ENCODE measurements around the gene POLE.

POLE gene

DNA sequence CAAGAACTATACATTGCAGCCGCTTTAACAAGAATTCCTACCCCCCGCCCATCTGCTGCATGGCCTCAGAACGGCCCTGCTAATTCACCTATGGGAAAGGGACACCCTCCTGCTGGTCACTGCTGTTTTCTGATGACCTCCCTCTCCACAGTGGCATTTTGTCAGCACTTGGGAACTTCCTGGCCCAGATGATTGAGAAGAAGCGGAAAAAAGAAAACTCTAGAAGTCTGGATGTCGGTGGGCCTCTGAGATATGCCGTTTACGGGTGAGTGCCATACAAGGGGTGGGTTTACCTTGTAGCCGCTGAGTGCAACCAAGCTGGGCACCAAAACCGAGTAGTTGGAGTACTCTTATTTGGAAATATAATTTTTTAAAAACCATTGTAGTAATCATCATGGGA is 3.0 kb upstream of the POLE start:
- H2AFZ ChIP-seq (ENCODE audit: low read depth, low read length): no peak overlapping the region
- peak overlapping the region; percentile 38 for H3K9ac ChIP-seq (ENCODE audit: low read depth, low read length)
- H3K27ac ChIP-seq (ENCODE audit: low read length): no peak overlapping the region
- TF ChIP-seq, protein P1, sequence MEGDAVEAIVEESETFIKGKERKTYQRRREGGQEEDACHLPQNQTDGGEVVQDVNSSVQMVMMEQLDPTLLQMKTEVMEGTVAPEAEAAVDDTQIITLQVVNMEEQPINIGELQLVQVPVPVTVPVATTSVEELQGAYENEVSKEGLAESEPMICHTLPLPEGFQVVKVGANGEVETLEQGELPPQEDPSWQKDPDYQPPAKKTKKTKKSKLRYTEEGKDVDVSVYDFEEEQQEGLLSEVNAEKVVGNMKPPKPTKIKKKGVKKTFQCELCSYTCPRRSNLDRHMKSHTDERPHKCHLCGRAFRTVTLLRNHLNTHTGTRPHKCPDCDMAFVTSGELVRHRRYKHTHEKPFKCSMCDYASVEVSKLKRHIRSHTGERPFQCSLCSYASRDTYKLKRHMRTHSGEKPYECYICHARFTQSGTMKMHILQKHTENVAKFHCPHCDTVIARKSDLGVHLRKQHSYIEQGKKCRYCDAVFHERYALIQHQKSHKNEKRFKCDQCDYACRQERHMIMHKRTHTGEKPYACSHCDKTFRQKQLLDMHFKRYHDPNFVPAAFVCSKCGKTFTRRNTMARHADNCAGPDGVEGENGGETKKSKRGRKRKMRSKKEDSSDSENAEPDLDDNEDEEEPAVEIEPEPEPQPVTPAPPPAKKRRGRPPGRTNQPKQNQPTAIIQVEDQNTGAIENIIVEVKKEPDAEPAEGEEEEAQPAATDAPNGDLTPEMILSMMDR (IDR thresholded peaks at IDR 0.05; ENCODE audit: borderline replicate concordance, extremely low read depth, low read length, poor library complexity, severe bottlenecking): no peak
- no peak for TF ChIP-seq EZH2 (IDR thresholded peaks at IDR 0.05; ENCODE audit: borderline replicate concordance, low read depth, low read length, severe bottlenecking)
- peaks cover 21% of the 10 kb centered on the region for H3K4me1 ChIP-seq (ENCODE audit: insufficient read depth, low read length)
- H3K36me3 ChIP-seq (ENCODE audit: insufficient read depth, low read length): peaks cover 37% of the 10 kb centered on the region
- peaks cover 48% of the 10 kb centered on the region for H3K79me2 ChIP-seq (ENCODE audit: insufficient read depth, low read length)
- ATAC-seq (ENCODE audit: insufficient read depth, low read depth) (no peak), DNase-seq (no peak)
- H3K4me2 ChIP-seq (ENCODE audit: insufficient read depth, low read length): peak overlapping the region; percentile 60
- H3K9me3 ChIP-seq (ENCODE audit: insufficient read depth, low read length, severe bottlenecking): no peaks in the 10 kb centered on the region
- no peaks in the 10 kb centered on the region for H3K27me3 ChIP-seq (ENCODE audit: insufficient read depth, low read length, poor library complexity)
- no peak overlapping the region for H3K4me3 ChIP-seq (ENCODE audit: low read depth in 1 of 2, low read length in 2 of 2)
- peaks cover 24% of the 10 kb centered on the region for H4K20me1 ChIP-seq (ENCODE audit: insufficient read depth, low read length)

DNA sequence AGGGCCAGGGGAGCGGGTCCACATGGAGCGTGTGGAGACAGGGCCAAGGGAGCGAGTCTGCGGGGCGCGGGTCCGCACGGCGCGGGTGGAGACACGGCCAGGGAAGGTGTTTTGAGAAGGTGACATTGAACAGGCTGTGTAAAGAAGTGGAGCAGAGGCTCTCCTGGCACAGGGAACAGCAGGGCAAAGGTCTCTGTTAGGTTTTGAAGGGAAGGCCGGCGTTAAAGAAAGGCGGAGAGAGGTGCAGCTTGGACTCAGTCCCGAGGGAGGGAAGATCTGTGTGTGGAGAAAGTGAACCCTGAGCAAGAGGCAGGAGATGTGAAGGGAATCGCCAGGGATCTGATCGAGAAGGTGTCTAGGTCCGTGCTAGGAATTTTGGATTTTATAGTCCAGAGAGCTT is 2.1 kb upstream of the POLE start:
- peaks cover 24% of the 10 kb centered on the region for H3K4me1 ChIP-seq (ENCODE audit: insufficient read depth, low read length)
- no peak overlapping the region for H2AFZ ChIP-seq (ENCODE audit: low read depth, low read length)
- peaks cover 26% of the 10 kb centered on the region for H4K20me1 ChIP-seq (ENCODE audit: insufficient read depth, low read length)
- H3K27ac ChIP-seq (ENCODE audit: low read length): peak overlapping the region; percentile 36; the same call in 1 of the 2 replicates
- H3K27me3 ChIP-seq (ENCODE audit: insufficient read depth, low read length, poor library complexity): no peaks in the 10 kb centered on the region
- peaks cover 34% of the 10 kb centered on the region for H3K36me3 ChIP-seq (ENCODE audit: insufficient read depth, low read length)
- peak overlapping the region; percentile 60 for H3K4me2 ChIP-seq (ENCODE audit: insufficient read depth, low read length)
- DNase-seq: no peak
- no peak for ATAC-seq (ENCODE audit: insufficient read depth, low read depth)
- H3K9me3 ChIP-seq (ENCODE audit: insufficient read depth, low read length, severe bottlenecking): no peaks in the 10 kb centered on the region
- H3K4me3 ChIP-seq (ENCODE audit: low read depth in 1 of 2, low read length in 2 of 2): peak overlapping the region in 1 of 2 experiments; percentile 43; a peak in 2 of 4 replicates
- peaks cover 51% of the 10 kb centered on the region for H3K79me2 ChIP-seq (ENCODE audit: insufficient read depth, low read length)
- TF ChIP-seq EZH2 (IDR thresholded peaks at IDR 0.05; ENCODE audit: borderline replicate concordance, low read depth, low read length, severe bottlenecking): no peak
- TF ChIP-seq, protein P1 (IDR thresholded peaks at IDR 0.05; ENCODE audit: borderline replicate concordance, extremely low read depth, low read length, poor library complexity, severe bottlenecking): no peak
- H3K9ac ChIP-seq (ENCODE audit: low read depth, low read length): peak overlapping the region; percentile 38

DNA sequence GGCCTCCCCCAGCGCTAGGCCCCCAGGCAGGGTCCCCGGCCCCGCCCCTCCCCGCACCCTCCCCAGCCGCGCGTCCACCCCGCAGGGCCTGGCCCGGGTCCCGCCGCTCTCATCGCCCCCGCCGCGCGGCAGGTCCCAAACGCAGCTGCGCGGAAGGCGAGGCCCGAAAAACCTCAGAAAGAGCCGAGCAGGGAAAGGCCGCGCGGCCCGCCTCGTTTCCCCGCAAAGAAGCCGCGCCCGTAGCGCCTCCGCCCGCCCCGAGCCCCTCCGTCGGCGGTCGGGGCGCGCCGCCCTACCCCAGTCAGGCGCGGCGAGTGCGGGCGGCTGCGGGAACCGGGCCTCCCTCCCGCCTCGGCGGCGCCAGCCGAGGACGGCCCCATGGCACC is 324 bp downstream of the POLE start:
- Histone ChIP-seq H3K79me2 (ENCODE audit: insufficient read depth, low read length) (peaks cover 72% of the 10 kb centered on the region), H3K4me2 (ENCODE audit: insufficient read depth, low read length) (peak overlapping the region; percentile 64), H3K36me3 (ENCODE audit: insufficient read depth, low read length) (peaks cover 37% of the 10 kb centered on the region), H4K20me1 (ENCODE audit: insufficient read depth, low read length) (peaks cover 41% of the 10 kb centered on the region), H3K9me3 (ENCODE audit: insufficient read depth, low read length, severe bottlenecking) (no peaks in the 10 kb centered on the region), H3K27ac (ENCODE audit: low read length) (peak overlapping the region; percentile 89), H3K9ac (ENCODE audit: low read depth, low read length) (peak overlapping the region; percentile 99), H3K4me1 (ENCODE audit: insufficient read depth, low read length) (peaks cover 30% of the 10 kb centered on the region), H2AFZ (ENCODE audit: low read depth, low read length) (peak overlapping the region; percentile 64), H3K27me3 (ENCODE audit: insufficient read depth, low read length, poor library complexity) (no peaks in the 10 kb centered on the region), H3K4me3 (ENCODE audit: low read depth in 1 of 2, low read length in 2 of 2) (peak overlapping the region; percentile 82)
- TF ChIP-seq, protein P1 (IDR thresholded peaks at IDR 0.05; ENCODE audit: borderline replicate concordance, extremely low read depth, low read length, poor library complexity, severe bottlenecking): no peak
- no peak for TF ChIP-seq EZH2 (IDR thresholded peaks at IDR 0.05; ENCODE audit: borderline replicate concordance, low read depth, low read length, severe bottlenecking)
- DNase-seq: peak; percentile 47
- ATAC-seq (ENCODE audit: insufficient read depth, low read depth): peak; percentile 56

All from DND-41 (cell line).